HG03571 (cell line): ENCODE measurements around the gene PLEK2.
"Not testable (repeated sequence)": the region's sequence is repeated elsewhere in the genome, so short reads cannot be mapped to it uniquely, and the experiment has no call there.

Experiments
- ATAC-seq: cut with Tn5 transposase; IDR thresholded peaks from one replicate; pipeline ENCODE4 v1.9.1; 2021; ENCODE audit not compliant: unreplicated experiment

PLEK2 gene

GRCh38 chr14:67360470-67361206 lies 51.3 kb downstream of the PLEK2 start:
- peak; percentile 23 for ATAC-seq

DNA sequence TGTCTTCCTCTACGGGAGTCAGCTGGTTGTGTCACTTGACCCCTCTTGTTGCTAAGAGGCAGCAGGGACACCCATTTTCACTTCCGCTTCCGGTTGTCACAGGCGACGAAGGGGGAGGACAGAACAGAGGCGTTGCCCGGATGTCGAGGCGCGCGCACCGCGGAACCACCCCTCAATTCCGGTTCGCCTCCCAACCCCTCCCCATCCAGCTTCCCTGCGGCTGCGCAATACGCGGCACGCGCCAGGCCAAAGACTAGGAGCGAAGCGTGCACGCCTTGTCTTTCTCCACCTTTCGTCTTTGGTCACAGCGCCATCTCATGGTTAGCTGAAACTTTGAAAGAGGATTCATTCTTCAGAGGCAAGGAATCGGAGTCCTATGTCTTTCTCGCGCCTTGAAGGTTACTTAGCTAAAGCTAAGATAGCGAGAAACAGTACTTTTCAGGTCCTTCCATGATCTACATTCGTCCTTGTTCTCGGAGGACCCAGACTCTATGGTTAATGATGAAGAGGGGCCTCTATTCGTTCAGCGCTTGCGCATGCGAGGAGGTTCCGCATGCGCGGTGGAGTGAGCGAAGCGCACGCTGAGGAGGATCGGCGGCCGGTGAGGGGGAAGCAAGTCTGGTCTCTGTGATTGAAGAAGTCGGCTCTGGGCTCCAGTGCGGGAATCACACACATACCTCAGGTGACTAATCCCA lies 52.0 kb downstream of the PLEK2 start, which contains the start of the genes ATP6V1D and EIF2S1:
Gene ATP6V1D (minus strand): TSS at position 30 of the 695 bp plus-strand sequence. CDS start 106 bp downstream, outside the sequence.
Gene EIF2S1 (plus strand): TSS at position 554 of the 695 bp plus-strand sequence. CDS start 4,440 bp downstream, outside the sequence.
- peak; percentile 81 for ATAC-seq

DNA sequence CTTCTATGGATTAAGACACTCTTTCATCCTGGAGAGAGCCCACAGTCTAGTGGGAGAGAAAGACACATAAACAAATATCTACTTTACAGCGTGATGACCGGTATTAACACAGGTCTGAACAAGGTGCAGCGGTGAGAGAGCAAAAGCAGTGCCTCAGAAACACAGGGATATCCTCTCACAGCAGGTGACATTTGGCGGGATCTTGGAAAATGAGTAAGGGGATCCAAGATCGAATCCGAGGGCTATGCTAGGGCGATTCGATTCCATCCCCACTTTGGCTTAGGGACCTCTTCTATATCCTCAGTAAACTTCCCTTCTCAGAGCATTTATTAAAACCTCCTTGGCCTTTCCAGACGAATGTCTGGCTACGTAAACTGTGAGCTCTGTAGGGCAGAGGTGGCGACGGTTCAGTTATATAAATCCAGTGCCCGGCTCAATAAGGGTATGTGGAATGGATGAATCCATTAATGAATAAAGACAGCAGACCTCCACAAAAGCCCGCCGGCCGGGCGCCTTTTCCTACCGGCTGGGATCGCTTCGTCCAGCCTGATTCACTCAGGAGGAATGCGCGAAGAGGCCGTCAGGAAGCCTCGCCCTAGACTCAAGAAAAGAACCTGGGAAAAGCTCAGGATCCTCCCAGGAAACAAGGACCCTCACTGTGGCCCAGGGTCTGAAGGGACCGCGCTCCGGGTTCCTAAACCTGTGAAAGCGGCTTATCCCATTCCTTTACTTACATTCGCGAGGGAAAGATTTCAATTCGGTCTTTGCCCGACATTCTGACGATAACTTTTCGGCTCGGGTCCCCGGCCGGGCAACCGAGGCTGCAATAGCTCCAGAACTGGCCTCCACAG lies 52.8 kb downstream of the PLEK2 start:
- ATAC-seq: no peak

DNA sequence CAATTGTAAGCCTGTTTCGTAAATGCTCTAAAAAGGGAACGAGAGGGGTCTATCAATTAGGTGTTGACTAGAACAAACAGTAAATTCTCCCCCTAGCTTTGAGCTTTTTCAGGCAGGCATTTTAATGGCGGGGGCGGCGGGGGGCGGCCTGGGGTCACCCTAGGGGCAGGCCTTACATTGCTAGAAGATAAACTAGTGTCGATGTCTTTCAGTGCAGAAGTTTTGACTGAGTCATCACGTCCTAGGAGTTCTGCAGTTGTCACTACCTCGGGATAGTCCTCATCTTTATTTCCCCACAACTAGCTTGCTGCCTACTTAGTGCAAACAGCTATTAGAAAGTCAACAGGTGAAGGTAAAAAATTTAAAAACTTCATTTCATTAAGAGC lies 54.0 kb downstream of the PLEK2 start:
- ATAC-seq: no peak

GRCh38 chr14:67357186-67357968 lies 54.6 kb downstream of the PLEK2 start:
- no peak for ATAC-seq

DNA sequence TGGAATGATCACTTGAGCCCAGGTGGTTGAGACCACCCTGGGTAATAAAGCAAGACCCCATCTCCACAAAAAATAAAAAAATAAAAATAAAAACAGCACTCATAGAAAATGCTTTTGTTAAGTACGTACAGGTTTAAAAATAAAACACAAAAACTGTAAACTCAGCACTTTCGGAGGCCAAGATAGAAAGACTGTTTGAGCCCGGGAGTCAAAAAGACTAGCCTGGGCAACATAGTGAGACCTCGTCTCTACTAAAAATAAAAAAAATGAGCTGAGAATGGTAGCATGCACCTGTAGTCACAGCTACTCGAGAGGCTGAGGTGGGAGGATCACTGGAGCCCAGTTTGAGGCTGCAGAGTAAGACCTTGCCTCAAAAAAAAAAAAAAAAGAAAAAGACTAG lies 59.9 kb downstream of the PLEK2 start:
- no peak for ATAC-seq

DNA sequence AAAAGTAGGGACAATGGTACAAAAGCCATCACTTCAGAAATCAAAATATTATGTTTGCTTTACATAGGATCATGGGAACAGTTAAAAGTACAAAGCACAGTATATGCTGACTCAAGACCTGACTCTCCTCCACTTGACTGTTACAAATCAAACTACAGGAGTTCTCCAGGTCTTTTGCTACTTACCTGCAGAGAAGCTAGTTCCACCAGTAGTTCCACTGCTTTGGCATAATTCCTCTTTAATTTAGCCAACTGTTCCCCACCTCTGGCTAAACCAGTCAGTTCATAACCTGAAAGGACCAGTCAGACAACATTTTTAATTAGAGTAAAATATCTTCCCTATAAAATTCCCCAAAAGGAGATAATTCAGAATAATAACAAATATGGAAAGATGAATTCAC lies 66.4 kb downstream of the PLEK2 start:
- ATAC-seq: no peak

- ATAC-seq: no peak
Measured at GRCh38 chr14:67343601-67344230, 68.2 kb downstream of the PLEK2 start.

- not testable (repeated sequence) for ATAC-seq
Measured at GRCh38 chr14:67341231-67341630, 70.7 kb downstream of the PLEK2 start.
